Keratinocyte (primary cell): Measurements from ENCODE around the gene RBM24. TPM values are rescaled to one million over a fixed set of nuclear protein-coding genes. Genes with fewer than 3 reads are reported as not detected.
"Not testable (repeated sequence)": the region's sequence is repeated elsewhere in the genome, so short reads cannot be mapped to it uniquely, and the experiment has no call there.

Experiments
- DNase-seq: peaks from one replicate; pipeline ENCODE4 v3.0.0-alpha.2; 2011; ENCODE audit warnings: low read depth, missing footprints, low spot score
- FAIRE-seq: peaks from 2 replicates; lab custom pipeline; 2011; peaks lifted over from hg19 to GRCh38; lab: Jason Lieb, UNC
- H2AFZ ChIP-seq: 2 replicates; pipeline ENCODE4 v1.6.0; 2012; ENCODE audit warnings: low read length, control low read depth, inconsistent platforms; ENCODE audit not compliant: control insufficient read depth
- H3K27ac ChIP-seq: 2 replicates; pipeline ENCODE4 v1.5.1; 2011; ENCODE audit warnings: low read length; ENCODE audit not compliant: control insufficient read depth, insufficient read depth
- H3K27me3 ChIP-seq: 3 replicates; pipeline ENCODE4 v1.6.0; 2011; ENCODE audit warnings: low read length; ENCODE audit not compliant: control insufficient read depth, insufficient read depth; ENCODE audit errors: extremely low read depth
- H3K36me3 ChIP-seq, 2 experiments: 2 replicates in 1 of 2; 3 replicates in 1 of 2; pipeline ENCODE4 v1.5.1; 2011; ENCODE audit warnings: low read length in 2 of 2, mild to moderate bottlenecking in 1 of 2; ENCODE audit not compliant: control insufficient read depth in 2 of 2, insufficient read depth in 2 of 2; ENCODE audit errors: extremely low read depth in 1 of 2
- H3K4me1 ChIP-seq: 3 replicates; pipeline ENCODE4 v1.5.1; 2011; ENCODE audit warnings: low read length; ENCODE audit not compliant: control insufficient read depth, insufficient read depth; ENCODE audit errors: extremely low read depth
- H3K4me2 ChIP-seq: 3 replicates; pipeline ENCODE4 v1.6.0; 2011; ENCODE audit warnings: low read depth, low read length; ENCODE audit not compliant: control insufficient read depth, insufficient read depth; ENCODE audit errors: extremely low read depth
- H3K4me3 ChIP-seq, 3 experiments: fragments of 200-600 bp in 1 of 3; sonication (generic) in 1 of 3; 2 replicates in 2 of 3; 3 replicates in 1 of 3; pipeline ENCODE4 v1.5.1; 2011 to 2016; ENCODE audit warnings: low read length in 3 of 3, mild to moderate bottlenecking in 3 of 3, control low read depth in 2 of 3, inconsistent platforms in 1 of 3, low read depth in 1 of 3, mixed read lengths in 1 of 3, mixed run types in 1 of 3, moderate library complexity in 1 of 3; ENCODE audit not compliant: control insufficient read depth in 2 of 3, insufficient read depth in 2 of 3; ENCODE audit errors: extremely low read depth in 1 of 3
- H3K79me2 ChIP-seq: 2 replicates; pipeline ENCODE4 v1.6.0; 2012; ENCODE audit warnings: low read length; ENCODE audit not compliant: control insufficient read depth, insufficient read depth
- H3K9ac ChIP-seq: 3 replicates; pipeline ENCODE4 v1.6.0; 2011; ENCODE audit warnings: low read length; ENCODE audit not compliant: control insufficient read depth, insufficient read depth; ENCODE audit errors: extremely low read depth
- H3K9me1 ChIP-seq: 3 replicates; pipeline ENCODE4 v1.6.0; 2011; ENCODE audit warnings: low read length; ENCODE audit not compliant: control insufficient read depth, insufficient read depth; ENCODE audit errors: extremely low read depth
- H3K9me3 ChIP-seq: 2 replicates; pipeline ENCODE4 v1.5.1; 2012; ENCODE audit warnings: low read depth, low read length; ENCODE audit not compliant: control insufficient read depth
- H4K20me1 ChIP-seq: 3 replicates; pipeline ENCODE4 v1.6.0; 2011; ENCODE audit warnings: low read length; ENCODE audit not compliant: control insufficient read depth, insufficient read depth; ENCODE audit errors: extremely low read depth
- CTCF ChIP-seq, 3 experiments: IDR thresholded peaks in 1 of 3; conservative IDR thresholded peaks in 1 of 3; optimal IDR thresholded peaks in 1 of 3; 2 replicates in 2 of 3; 3 replicates in 1 of 3; pipeline versions ENCODE3 to v1.5.1; 2011; ENCODE audit warnings: low read length in 3 of 3, mild to moderate bottlenecking in 3 of 3, moderate library complexity in 2 of 3, control low read depth in 1 of 3, inconsistent platforms in 1 of 3; ENCODE audit not compliant: insufficient read depth in 2 of 3; ENCODE audit errors: extremely low read depth in 1 of 3
- EZH2 ChIP-seq: IDR thresholded peaks from one replicate; pipeline ENCODE4 v1.6.1; 2012; ENCODE audit warnings: inconsistent platforms, mild to moderate bottlenecking, low read length, moderate library complexity
- dilution Hi-C: fragments of 300-500 bp; cut with MboI; formaldehyde crosslinking; loops from one replicate; pipeline ENCODE4 v1.7.0; 2020; ENCODE audit warnings: low sequenced_read_pairs; ENCODE audit not compliant: extremely low pct_ligation_motif_present
- polyA plus RNA-seq, 5 experiments: library from polyadenylated mRNA; depleted of rRNA in 3 of 5; stranded (reverse) in 3 of 5; stranded (forward) in 1 of 5; unstranded in 1 of 5; fragments of >200 nt; gene quantifications; 1 replicate in 1 of 5; 2 replicates in 3 of 5; 3 replicates in 1 of 5; pipeline versions ENCODE4 v1.2.1 to v1.2.3, GENCODE V29; 2011 to 2012; ENCODE audit warnings: missing spikeins in 2 of 5, low read depth in 1 of 5, low replicate concordance in 1 of 5

The RBM24 gene
- polyA plus RNA-seq, 1 donor (not counting 4 experiments of a cell fraction or from before 2014, with no cell fraction given), result 1.3 TPM

DNA sequence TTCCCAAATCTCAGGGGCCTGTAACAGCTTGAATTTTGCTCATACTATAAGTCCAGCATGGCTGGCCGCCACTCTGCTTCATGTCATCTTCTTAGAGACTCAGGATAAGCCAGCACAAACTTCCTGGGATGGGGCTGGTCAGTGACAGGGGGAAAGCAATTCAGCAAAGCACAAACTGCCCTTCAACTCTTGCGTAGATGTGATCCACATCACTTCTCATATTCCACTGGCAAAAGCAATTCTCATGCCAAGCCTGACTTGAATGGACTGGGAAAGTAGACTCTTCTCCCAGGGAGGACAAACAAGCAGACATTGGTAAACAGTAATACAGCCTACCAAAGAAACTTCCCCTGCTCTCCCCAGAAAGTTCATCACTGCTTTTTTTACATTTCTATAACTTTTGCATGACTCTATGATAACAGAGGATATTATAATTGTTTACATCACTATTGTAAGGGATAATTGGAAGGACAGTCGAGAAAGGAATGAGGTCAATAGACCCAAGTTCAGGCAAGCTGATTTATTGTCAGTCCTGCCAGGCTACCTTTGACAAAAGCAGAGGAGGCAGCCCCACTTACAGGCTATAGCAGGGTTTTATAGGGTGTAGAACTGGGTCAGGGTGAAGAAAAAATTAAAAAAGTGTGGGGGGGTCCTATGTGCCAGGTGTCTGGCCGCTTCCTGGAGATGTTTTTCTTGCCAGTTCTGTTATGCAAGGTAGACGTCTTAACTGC lies 37.4 kb downstream of the RBM24 start:
- FAIRE-seq (no peak), DNase-seq (no peak)
- TF ChIP-seq CTCF (optimal IDR thresholded peaks at IDR 0.05 in 1 of 3, IDR thresholded peaks at IDR 0.05 in 1 of 3, conservative IDR thresholded peaks at IDR 0.05 in 1 of 3; ENCODE audit: extremely low read depth in 1 of 3, insufficient read depth in 2 of 3, low read length in 3 of 3), result no peak
- TF ChIP-seq EZH2, result no peak
- H3K9me3 ChIP-seq, result no peaks in the 10 kb centered on the region
- no peaks in the 10 kb centered on the region for H3K27me3 ChIP-seq
- H3K4me1 ChIP-seq, result no peaks in the 10 kb centered on the region
- H3K27ac ChIP-seq, result no peak overlapping the region
- H3K79me2 ChIP-seq, result no peaks in the 10 kb centered on the region
- H3K4me2 ChIP-seq, result no peak overlapping the region
- dilution Hi-C loops, result no loop called here
- H3K36me3 ChIP-seq, result no peaks in the 10 kb centered on the region
- H4K20me1 ChIP-seq, result no peaks in the 10 kb centered on the region
- H3K9me1 ChIP-seq, result no peaks in the 10 kb centered on the region
- no peak overlapping the region for H2AFZ ChIP-seq
- H3K9ac ChIP-seq, result no peak overlapping the region
- no peak overlapping the region for H3K4me3 ChIP-seq

DNA sequence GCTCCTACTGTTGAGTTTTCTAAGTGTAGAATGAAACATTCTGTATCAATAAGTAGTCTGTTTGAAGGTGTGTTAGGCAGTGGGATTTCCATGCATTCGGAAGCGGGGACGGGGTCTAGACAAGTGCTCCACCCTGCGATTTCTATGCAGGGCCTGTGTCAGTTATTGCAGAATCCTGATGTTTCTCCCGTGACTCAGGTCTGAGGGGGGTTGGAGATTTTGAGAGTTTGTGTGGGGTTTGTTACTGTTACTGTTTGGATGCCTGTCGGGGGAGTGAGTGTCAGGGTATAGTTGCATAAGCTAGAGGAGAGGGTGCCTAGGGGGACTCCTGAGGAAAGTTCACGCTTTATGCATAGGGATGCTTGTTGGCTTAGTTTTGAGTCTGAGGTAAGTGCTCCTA lies 39.1 kb downstream of the RBM24 start:
- H3K9me1 ChIP-seq, H3K4me2 ChIP-seq, H3K4me1 ChIP-seq, H3K36me3 ChIP-seq, FAIRE-seq, DNase-seq, H3K27ac ChIP-seq, H3K9ac ChIP-seq, H3K79me2 ChIP-seq, dilution Hi-C loops, H3K4me3 ChIP-seq, H4K20me1 ChIP-seq, H3K27me3 ChIP-seq, H2AFZ ChIP-seq, H3K9me3 ChIP-seq: not testable (repeated sequence)

DNA sequence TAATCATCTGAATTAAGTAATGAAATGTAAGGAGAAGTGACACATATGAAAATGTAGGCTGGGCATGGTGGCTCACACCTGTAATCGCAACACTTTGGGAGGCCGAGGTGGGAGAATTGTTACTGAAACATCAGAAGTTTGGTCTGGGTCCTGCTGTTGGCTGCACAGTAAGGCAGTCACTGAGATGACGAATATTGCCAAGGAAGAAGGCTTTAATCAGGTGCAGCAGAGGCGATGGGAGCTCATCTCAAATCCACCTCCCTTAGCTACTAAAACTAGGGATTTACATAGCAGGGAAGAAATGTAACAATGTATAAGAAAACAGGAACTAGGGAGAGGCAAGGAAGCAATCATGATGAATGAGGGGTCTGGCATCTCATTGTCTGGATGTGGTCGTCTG lies 50.1 kb downstream of the RBM24 start:
- H3K27ac ChIP-seq, result no peak overlapping the region
- FAIRE-seq, result no peak
- H3K9me3 ChIP-seq, result no peaks in the 10 kb centered on the region
- no peak overlapping the region for H3K4me3 ChIP-seq
- no peaks in the 10 kb centered on the region for H3K9me1 ChIP-seq
- H3K4me2 ChIP-seq, result no peak overlapping the region
- H2AFZ ChIP-seq, result no peak overlapping the region
- H3K4me1 ChIP-seq, result no peaks in the 10 kb centered on the region
- no peak for TF ChIP-seq EZH2
- no peak for TF ChIP-seq CTCF (optimal IDR thresholded peaks at IDR 0.05 in 1 of 3, IDR thresholded peaks at IDR 0.05 in 1 of 3, conservative IDR thresholded peaks at IDR 0.05 in 1 of 3; ENCODE audit: extremely low read depth in 1 of 3, insufficient read depth in 2 of 3, low read length in 3 of 3)
- DNase-seq, result no peak
- no peak overlapping the region for H3K9ac ChIP-seq
- H3K79me2 ChIP-seq, result no peaks in the 10 kb centered on the region
- no peaks in the 10 kb centered on the region for H3K36me3 ChIP-seq
- H4K20me1 ChIP-seq, result no peaks in the 10 kb centered on the region
- H3K27me3 ChIP-seq, result no peaks in the 10 kb centered on the region
- dilution Hi-C loops, result no loop called here
